A549 (cell line): ENCODE measurements around the gene SDSL. TPM values are rescaled to one million over a fixed set of nuclear protein-coding genes. Genes with fewer than 3 reads are reported as not detected.

Source experiments
- ATAC-seq, 2 experiments: fragments of 200-7000 bp in 1 of 2; fragments of >200 bp in 1 of 2; cut with Nextera tagmentation in 1 of 2; cut with Tn5 transposase in 1 of 2; 3 replicates each; pipeline versions ENCODE4 v1.8.0 to v1.9.1; 2018 to 2020; ENCODE audit warnings: mild to moderate bottlenecking in 1 of 2, moderate library complexity in 1 of 2
- CTCF ChIA-PET: fragments of 300-600 bp; sonication (Branson Sonifier 250); formaldehyde crosslinking; extraction: SDS; loops from one replicate; lab custom pipeline; 2021; ENCODE audit warnings: antibody characterized with exemption, inconsistent platforms; lab: Yijun Ruan, JAX
- POLR2A ChIA-PET: fragments of 350-600 bp; formaldehyde crosslinking; extraction: SDS; loops from one replicate; lab custom pipeline; 2021; ENCODE audit warnings: antibody characterized with exemption, inconsistent platforms; lab: Yijun Ruan, JAX
- DNase-seq, 2 experiments: peaks; one replicate each; pipeline versions ENCODE4 v3.0.0 to v3.0.0-alpha.2; 2011 to 2016; ENCODE audit warnings: low read depth in 1 of 2, low spot score in 1 of 2
- FAIRE-seq: peaks from 2 replicates; lab custom pipeline; 2011; peaks lifted over from hg19 to GRCh38; lab: Jason Lieb, UNC
- H3K27ac ChIP-seq, 2 experiments: fragments of >200 bp; sonication (Bioruptor Twin); formaldehyde crosslinking; 3 replicates each; pipeline ENCODE4 v1.5.1; 2016 to 2017
- H3K4me1 ChIP-seq: fragments of >200 bp; sonication (Bioruptor Twin); formaldehyde crosslinking; 3 replicates; pipeline ENCODE4 v1.6.1; 2016
- H3K4me2 ChIP-seq: fragments of >200 bp; sonication (Bioruptor Twin); formaldehyde crosslinking; 3 replicates; pipeline ENCODE4 v1.6.1; 2016
- H3K4me3 ChIP-seq: fragments of >200 bp; sonication (Bioruptor Twin); formaldehyde crosslinking; 3 replicates; pipeline ENCODE4 v1.5.1; 2016
- H3K9me3 ChIP-seq: fragments of >200 bp; sonication (Bioruptor Twin); formaldehyde crosslinking; 3 replicates; pipeline ENCODE4 v1.6.1; 2016
- BCL3 ChIP-seq: fragments of >200 bp; sonication (Bioruptor Twin); formaldehyde crosslinking; IDR thresholded peaks from 3 replicates; pipeline ENCODE4 v1.6.1; 2016
- BHLHE40 ChIP-seq: IDR thresholded peaks from 2 replicates; pipeline ENCODE4 v1.6.1; 2012; ENCODE audit warnings: low read depth, low read length, inconsistent platforms
- CBX2 ChIP-seq: fragments of 200-600 bp; sonication (generic); IDR thresholded peaks from 2 replicates; pipeline ENCODE4 v1.6.1; 2016; ENCODE audit warnings: low read depth, mild to moderate bottlenecking, borderline replicate concordance
- CBX8 ChIP-seq: fragments of 200-600 bp; sonication (generic); IDR thresholded peaks from 2 replicates; pipeline ENCODE4 v1.6.1; 2016
- CEBPB ChIP-seq, 2 experiments: fragments of >200 bp in 1 of 2; sonication (Bioruptor Twin) in 1 of 2; formaldehyde crosslinking in 1 of 2; IDR thresholded peaks; 2 replicates each; pipeline ENCODE4 v1.6.1; 2012 to 2016
- CHD2 ChIP-seq: fragments of 150-350 bp; IDR thresholded peaks from 2 replicates; pipeline ENCODE4 v1.6.1; 2014; ENCODE audit warnings: low read length; ENCODE audit not compliant: partially characterized antibody
- E2F6 ChIP-seq: IDR thresholded peaks from 2 replicates; pipeline ENCODE4 v1.6.1; 2012; ENCODE audit warnings: low read depth, borderline replicate concordance
- ELK1 ChIP-seq: fragments of 150-350 bp; IDR thresholded peaks from 2 replicates; pipeline ENCODE4 v1.6.1; 2014; ENCODE audit warnings: low read depth, mild to moderate bottlenecking, low read length
- FOSL2 ChIP-seq, 2 experiments: fragments of 450-650 bp in 1 of 2; fragments of >200 bp in 1 of 2; sonication (Bioruptor Twin) in 1 of 2; formaldehyde crosslinking; IDR thresholded peaks; 2 replicates each; pipeline versions ENCODE4 v1.5.0 to v1.6.1; 2016 to 2020; ENCODE audit warnings: mild to moderate bottlenecking in 1 of 2, moderate library complexity in 1 of 2
- GATA3 ChIP-seq: IDR thresholded peaks from 2 replicates; pipeline ENCODE4 v1.6.1; 2012; ENCODE audit warnings: borderline replicate concordance
- HDAC2 ChIP-seq: fragments of 200-600 bp; sonication (generic); IDR thresholded peaks from 2 replicates; pipeline ENCODE4 v1.6.1; 2016
- HOXA7 ChIP-seq: fragments of 250-450 bp; sonication (Bioruptor Pico); IDR thresholded peaks from 2 replicates; pipeline ENCODE4 v1.5.0; 2020; ENCODE audit warnings: mild to moderate bottlenecking, moderate library complexity
- JUN ChIP-seq, 2 experiments: fragments of >200 bp; sonication (Bioruptor Twin); formaldehyde crosslinking; IDR thresholded peaks; 2 replicates in 1 of 2; 3 replicates in 1 of 2; pipeline ENCODE4 v1.6.1; 2016 to 2017
- JUNB ChIP-seq: fragments of >200 bp; sonication (Bioruptor Twin); formaldehyde crosslinking; IDR thresholded peaks from 2 replicates; pipeline ENCODE4 v1.6.1; 2016
- MAFK ChIP-seq: fragments of 450-650 bp; IDR thresholded peaks from 2 replicates; pipeline ENCODE4 v1.6.1; 2014; ENCODE audit not compliant: partially characterized antibody
- MAZ ChIP-seq: fragments of 150-350 bp; IDR thresholded peaks from 2 replicates; pipeline ENCODE4 v1.6.1; 2014; ENCODE audit warnings: antibody characterized with exemption, low read depth, low read length, borderline replicate concordance
- MYC ChIP-seq: IDR thresholded peaks from 2 replicates; pipeline ENCODE4 v1.6.1; 2012; ENCODE audit warnings: mild to moderate bottlenecking, inconsistent platforms, low read length, improper control_type of control experiment, borderline replicate concordance
- NPAS2 ChIP-seq: fragments of 250-450 bp; sonication (Bioruptor Pico); IDR thresholded peaks from 2 replicates; pipeline ENCODE4 v1.8.0; 2022; ENCODE audit warnings: mild to moderate bottlenecking, moderate library complexity, borderline replicate concordance
- NR3C1 ChIP-seq: fragments of >200 bp; sonication (Bioruptor Twin); formaldehyde crosslinking; IDR thresholded peaks from 3 replicates; pipeline ENCODE4 v1.6.1; 2017
- PBX3 ChIP-seq: IDR thresholded peaks from 2 replicates; pipeline ENCODE4 v1.6.1; 2012
- PHF8 ChIP-seq: fragments of 200-600 bp; sonication (generic); IDR thresholded peaks from 2 replicates; pipeline ENCODE4 v1.6.1; 2016; ENCODE audit warnings: low read depth, mild to moderate bottlenecking, antibody characterized with exemption, moderate library complexity, borderline replicate concordance
- POLR2AphosphoS2 ChIP-seq: conservative IDR thresholded peaks from 2 replicates; pipeline ENCODE4 v1.6.1; 2012; ENCODE audit warnings: low read length, improper control_type of control experiment, inconsistent platforms
- RNF2 ChIP-seq: fragments of 200-600 bp; sonication (generic); IDR thresholded peaks from 2 replicates; pipeline ENCODE4 v1.6.1; 2016; ENCODE audit warnings: low read depth, mild to moderate bottlenecking, antibody characterized with exemption, moderate library complexity, borderline replicate concordance
- SREBF2 ChIP-seq: fragments of 450-650 bp; IDR thresholded peaks from 2 replicates; pipeline ENCODE4 v1.6.1; 2014; ENCODE audit warnings: mild to moderate bottlenecking, moderate library complexity
- TFCP2L1 ChIP-seq: fragments of 250-450 bp; sonication (Bioruptor Pico); IDR thresholded peaks from 2 replicates; pipeline ENCODE4 v1.5.0; 2021; ENCODE audit warnings: mild to moderate bottlenecking
- TP53 ChIP-seq: fragments of 250-450 bp; sonication (Bioruptor Pico); IDR thresholded peaks from 2 replicates; pipeline ENCODE4 v1.5.0; 2021; ENCODE audit warnings: mild to moderate bottlenecking, moderate library complexity
- ZC3H11A ChIP-seq: fragments of 450-650 bp; IDR thresholded peaks from 2 replicates; pipeline ENCODE4 v1.6.1; 2014; ENCODE audit warnings: antibody characterized with exemption, mild to moderate bottlenecking
- ZNF302 ChIP-seq: fragments of 250-450 bp; sonication (Bioruptor Pico); IDR thresholded peaks from 2 replicates; pipeline ENCODE4 v1.9.0; 2021; ENCODE audit warnings: inconsistent platforms, mild to moderate bottlenecking, moderate library complexity
- ZSCAN20 ChIP-seq: fragments of 250-450 bp; sonication (Bioruptor Pico); IDR thresholded peaks from 2 replicates; pipeline ENCODE4 v1.8.0; 2022; ENCODE audit warnings: mild to moderate bottlenecking, moderate library complexity
- WGBS: methylation state at CpG from one replicate; pipeline ENCODE4 v1.1.6; 2017; ENCODE audit errors: missing lambda C conversion rate; 5-methylcytosine and 5-hydroxymethylcytosine counted together
- polyA plus RNA-seq, 4 experiments: library from polyadenylated mRNA; depleted of rRNA in 3 of 4; stranded (reverse); fragments of >200 nt; fragmentation: RNase III in 1 of 4; extraction: RNeasy Plus Mini Kit Qiagen cat#74134 plus additional on column Dnase treatment in 1 of 4; gene quantifications; 2 replicates in 3 of 4; 3 replicates in 1 of 4; pipeline ENCODE4 v1.2.3, GENCODE V29; 2011 to 2017
- TF ChIP-seq, protein P1 (sequence below): fragments of 250-450 bp; sonication (Bioruptor Pico); IDR thresholded peaks from 2 replicates; pipeline ENCODE4 v1.5.0; 2021; ENCODE audit warnings: mild to moderate bottlenecking, moderate library complexity, borderline replicate concordance

Gene SDSL
- polyA plus RNA-seq, 2 of the 4 experiments (the other 2 are of a cell fraction): 21.0 to 26.7 TPM

DNA sequence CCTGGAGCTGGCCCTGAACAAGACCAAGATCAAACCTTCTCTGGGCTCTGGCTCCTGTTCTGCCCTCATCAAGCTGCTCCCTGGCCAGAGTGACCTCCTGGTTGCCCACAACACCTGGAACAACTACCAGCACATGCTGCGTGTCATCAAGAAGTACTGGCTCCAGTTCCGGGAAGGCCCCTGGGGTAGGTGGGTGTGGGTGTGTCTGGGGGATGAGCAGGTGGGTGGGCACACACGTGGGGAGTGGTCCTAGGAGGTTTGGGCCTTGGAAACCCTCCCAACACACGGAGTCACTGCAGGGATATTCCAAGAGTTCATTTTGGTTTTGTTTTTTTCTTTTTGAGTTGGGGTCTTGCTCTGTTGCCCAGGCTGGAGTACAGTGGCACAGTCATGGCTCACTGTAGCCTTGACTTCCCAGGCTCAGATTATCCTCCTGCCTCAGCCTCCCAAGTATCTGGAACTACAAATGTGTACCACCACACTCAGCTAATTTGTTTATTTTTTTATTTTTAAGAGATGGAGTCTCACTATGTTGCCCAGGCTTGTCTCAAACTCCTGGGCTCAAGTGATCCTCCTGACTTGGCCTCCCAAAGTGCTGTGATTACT, 47.3 kb upstream of the SDSL start:
- ATAC-seq: no peak
- Histone ChIP-seq H3K4me3 (no peak overlapping the region), H3K4me1 (no peaks in the 10 kb centered on the region), H3K27ac (no peak overlapping the region), H3K9me3 (no peaks in the 10 kb centered on the region), H3K4me2 (no peak overlapping the region)
- no peak for TF ChIP-seq TFCP2L1 (CRISPR knock-in tag)
- TF ChIP-seq HOXA7 (CRISPR knock-in tag): no peak
- no peak for TF ChIP-seq MAZ
- TF ChIP-seq E2F6: no peak
- no peak for TF ChIP-seq CHD2
- no peak for TF ChIP-seq PHF8
- no peak for TF ChIP-seq BHLHE40
- TF ChIP-seq GATA3: no peak
- TF ChIP-seq SREBF2: no peak
- TF ChIP-seq TP53 (CRISPR knock-in tag): no peak
- TF ChIP-seq POLR2AphosphoS2: no peak
- no peak for TF ChIP-seq NR3C1
- TF ChIP-seq CBX8: no peak
- no peak for TF ChIP-seq CEBPB (IDR thresholded peaks at IDR 0.05)
- no peak for TF ChIP-seq ZNF302 (CRISPR knock-in tag)
- TF ChIP-seq BCL3: no peak
- no peak for TF ChIP-seq JUNB
- TF ChIP-seq FOSL2 (IDR thresholded peaks at IDR 0.05): no peak
- no peak for TF ChIP-seq FOSL2 (CRISPR knock-in tag; IDR thresholded peaks at IDR 0.05)
- TF ChIP-seq, protein P1, sequence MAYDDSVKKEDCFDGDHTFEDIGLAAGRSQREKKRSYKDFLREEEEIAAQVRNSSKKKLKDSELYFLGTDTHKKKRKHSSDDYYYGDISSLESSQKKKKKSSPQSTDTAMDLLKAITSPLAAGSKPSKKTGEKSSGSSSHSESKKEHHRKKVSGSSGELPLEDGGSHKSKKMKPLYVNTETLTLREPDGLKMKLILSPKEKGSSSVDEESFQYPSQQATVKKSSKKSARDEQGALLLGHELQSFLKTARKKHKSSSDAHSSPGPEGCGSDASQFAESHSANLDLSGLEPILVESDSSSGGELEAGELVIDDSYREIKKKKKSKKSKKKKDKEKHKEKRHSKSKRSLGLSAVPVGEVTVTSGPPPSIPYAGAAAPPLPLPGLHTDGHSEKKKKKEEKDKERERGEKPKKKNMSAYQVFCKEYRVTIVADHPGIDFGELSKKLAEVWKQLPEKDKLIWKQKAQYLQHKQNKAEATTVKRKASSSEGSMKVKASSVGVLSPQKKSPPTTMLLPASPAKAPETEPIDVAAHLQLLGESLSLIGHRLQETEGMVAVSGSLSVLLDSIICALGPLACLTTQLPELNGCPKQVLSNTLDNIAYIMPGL: no peak
- no peak for TF ChIP-seq MAFK
- DNase-seq: no peak
- CTCF ChIA-PET: interaction anchor here (2.0 kb wide), 1 partner anchor 50 kb away, joined by 6 read pairs; no protein-coding TSS in a partner anchor
- no peak for FAIRE-seq
- WGBS: 80% methylated on average over 4 of the region's 4 CpGs
- POLR2A ChIA-PET: no interaction called here

DNA sequence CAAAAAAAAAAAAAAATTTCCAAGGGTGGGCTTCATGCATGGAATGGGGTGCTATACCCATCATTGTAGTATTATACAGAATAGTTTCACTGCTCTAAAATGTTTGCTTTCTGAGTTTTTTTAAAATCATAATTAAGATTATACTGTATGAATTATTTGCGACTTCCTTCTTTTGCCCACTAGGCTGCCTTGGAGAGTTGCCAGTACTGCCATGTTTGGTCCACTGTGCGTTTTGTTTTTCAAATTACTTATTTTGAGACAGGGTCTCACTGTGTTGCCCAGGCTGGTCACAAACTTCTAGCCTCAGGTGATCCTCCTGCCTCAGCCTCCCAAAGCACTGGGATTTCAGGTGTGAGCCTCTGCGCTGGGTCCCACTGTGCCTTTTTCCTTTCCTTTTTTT, 43.9 kb upstream of the SDSL start:
- H3K9me3 ChIP-seq: no peaks in the 10 kb centered on the region
- H3K4me3 ChIP-seq: no peak overlapping the region
- ChIA-PET CTCF (interaction anchor here (1.2 to 1.3 kb wide), 3 partner anchors 47 to 313 kb away, joined by 3 to 8 read pairs (median 4); no protein-coding TSS in a partner anchor), POLR2A (no interaction called here)
- DNase-seq (no peak), ATAC-seq (no peak), FAIRE-seq (no peak)
- H3K4me2 ChIP-seq: no peak overlapping the region
- no peaks in the 10 kb centered on the region for H3K4me1 ChIP-seq
- 88% methylated on average over 3 of the region's 3 CpGs for WGBS
- H3K27ac ChIP-seq: no peak overlapping the region
- TF ChIP-seq POLR2AphosphoS2 (no peak), HDAC2 (no peak), PBX3 (no peak), MYC (no peak), CBX2 (no peak), RNF2 (no peak), MAZ (no peak), NPAS2 (CRISPR knock-in tag) (no peak), ZSCAN20 (CRISPR knock-in tag) (no peak), ELK1 (no peak), BHLHE40 (no peak), JUN (IDR thresholded peaks at IDR 0.05) (no peak), ZC3H11A (no peak)
